GM18499 (cell line): ENCODE measurements around the gene HOXB9.

ENCODE experiments used
- ATAC-seq: cut with Tn5 transposase; IDR thresholded peaks from one replicate; pipeline ENCODE4 v1.9.1; 2021; ENCODE audit warnings: moderate number of reproducible peaks; ENCODE audit not compliant: insufficient read depth, unreplicated experiment

The HOXB9 gene

GRCh38 chr17:48612854-48613691 lies 13.1 kb downstream of the HOXB9 start:
- no peak for ATAC-seq

- no peak for ATAC-seq
Measured at GRCh38 chr17:48612456-48612853, 13.7 kb downstream of the HOXB9 start.

- no peak for ATAC-seq
Measured at GRCh38 chr17:48611681-48612455, 14.3 kb downstream of the HOXB9 start.

GRCh38 chr17:48611213-48611612 lies 14.9 kb downstream of the HOXB9 start:
- no peak for ATAC-seq

- no peak for ATAC-seq
Measured at GRCh38 chr17:48610282-48611211, 15.6 kb downstream of the HOXB9 start, which contains the start of gene HOXB7. TSS of gene HOXB7 (minus strand) at chr17:48611017. CDS start at chr17:48610918, 99 bp downstream.

GRCh38 chr17:48609759-48610281 lies 16.3 kb downstream of the HOXB9 start:
- ATAC-seq = no peak

GRCh38 chr17:48609033-48609432 lies 17.1 kb downstream of the HOXB9 start:
- ATAC-seq = no peak

- no peak for ATAC-seq
Measured at GRCh38 chr17:48608494-48608834, 17.7 kb downstream of the HOXB9 start.

GRCh38 chr17:48606892-48607614 lies 19.1 kb downstream of the HOXB9 start:
- ATAC-seq = no peak

GRCh38 chr17:48605991-48606891 lies 19.9 kb downstream of the HOXB9 start:
- ATAC-seq = no peak

- ATAC-seq = no peak
Measured at GRCh38 chr17:48605409-48605919, 20.7 kb downstream of the HOXB9 start.

GRCh38 chr17:48604770-48605329 lies 21.3 kb downstream of the HOXB9 start, which contains the start of gene HOXB6:
TSS of gene HOXB6 (minus strand) at chr17:48604986. CDS start at chr17:48598150, 6,836 bp downstream.
- ATAC-seq = no peak

GRCh38 chr17:48603959-48604769 lies 22.0 kb downstream of the HOXB9 start:
- no peak for ATAC-seq

- ATAC-seq = no peak
Measured at GRCh38 chr17:48601539-48602425, 24.4 kb downstream of the HOXB9 start.

- no peak for ATAC-seq
Measured at GRCh38 chr17:48601207-48601538, 25.0 kb downstream of the HOXB9 start.
